ENCODE measurements around the gene HSDL1. TPM values are rescaled to one million over a fixed set of nuclear protein-coding genes. Genes with fewer than 3 reads are reported as not detected.
A peak's percentile ranks its signal among the peaks of the same experiment; 100 is the strongest.

The HSDL1 gene
- polyA plus RNA-seq, 1 experiment, result 29.5 TPM

DNA sequence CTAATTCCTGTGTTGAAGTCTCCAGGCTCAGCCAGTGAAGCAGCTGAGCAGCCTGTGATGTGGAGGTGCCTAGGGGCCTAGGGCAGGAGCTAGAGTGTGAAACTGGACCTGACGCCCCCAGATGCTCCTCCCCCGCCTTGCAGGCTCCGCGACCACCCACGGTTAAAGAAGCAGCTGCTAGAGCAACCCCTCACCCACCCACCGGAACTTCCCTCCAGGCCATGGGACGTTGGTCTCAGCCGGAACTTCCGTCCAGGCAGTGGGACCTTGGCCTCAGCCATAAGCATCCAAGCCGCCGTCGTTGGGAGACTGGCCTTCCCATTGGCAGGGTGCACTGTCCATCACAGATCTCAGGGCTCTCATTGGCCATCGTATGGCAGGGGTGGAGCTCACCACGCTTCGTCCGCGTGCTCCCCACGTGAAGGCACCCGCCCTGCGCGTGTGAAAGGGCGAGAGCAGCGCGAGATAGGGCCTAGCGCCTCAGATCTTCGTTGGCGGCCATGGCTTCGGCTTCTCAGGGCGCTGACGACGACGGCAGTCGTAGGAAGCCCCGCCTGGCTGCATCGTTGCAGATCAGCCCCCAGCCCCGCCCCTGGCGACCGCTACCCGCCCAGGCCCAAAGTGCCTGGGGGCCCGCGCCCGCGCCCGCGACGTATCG is 45.9 kb upstream of the HSDL1 start, which contains the start of gene ADAD2:
ADAD2 (plus strand) TSS at position 427 of the 658 bp plus-strand sequence; CDS start at position 501, 74 bp downstream.
- DNase-seq (ENCODE audit: low read depth, low spot score), result no peak
- POLR2A ChIA-PET, result no interaction called here
- no peaks in the 10 kb centered on the region; the same call in 1 of the 2 replicates for H3K9me3 ChIP-seq (ENCODE audit: control insufficient read depth, insufficient read depth, low read length)
- H3K4me3 ChIP-seq (ENCODE audit: low read depth, low read length), result no peak within 1 kb of the TSS
- peaks cover 12% of the 10 kb centered on the region for H3K27me3 ChIP-seq (ENCODE audit: control insufficient read depth, insufficient read depth, low read length)
- H3K27ac ChIP-seq (ENCODE audit: low read depth, low read length), result no peak within 1 kb of the TSS
- TF ChIP-seq CTCF (IDR thresholded peaks at IDR 0.05; ENCODE audit: low read depth, low read length), result no peak
- CTCF ChIA-PET, result no interaction called here

DNA sequence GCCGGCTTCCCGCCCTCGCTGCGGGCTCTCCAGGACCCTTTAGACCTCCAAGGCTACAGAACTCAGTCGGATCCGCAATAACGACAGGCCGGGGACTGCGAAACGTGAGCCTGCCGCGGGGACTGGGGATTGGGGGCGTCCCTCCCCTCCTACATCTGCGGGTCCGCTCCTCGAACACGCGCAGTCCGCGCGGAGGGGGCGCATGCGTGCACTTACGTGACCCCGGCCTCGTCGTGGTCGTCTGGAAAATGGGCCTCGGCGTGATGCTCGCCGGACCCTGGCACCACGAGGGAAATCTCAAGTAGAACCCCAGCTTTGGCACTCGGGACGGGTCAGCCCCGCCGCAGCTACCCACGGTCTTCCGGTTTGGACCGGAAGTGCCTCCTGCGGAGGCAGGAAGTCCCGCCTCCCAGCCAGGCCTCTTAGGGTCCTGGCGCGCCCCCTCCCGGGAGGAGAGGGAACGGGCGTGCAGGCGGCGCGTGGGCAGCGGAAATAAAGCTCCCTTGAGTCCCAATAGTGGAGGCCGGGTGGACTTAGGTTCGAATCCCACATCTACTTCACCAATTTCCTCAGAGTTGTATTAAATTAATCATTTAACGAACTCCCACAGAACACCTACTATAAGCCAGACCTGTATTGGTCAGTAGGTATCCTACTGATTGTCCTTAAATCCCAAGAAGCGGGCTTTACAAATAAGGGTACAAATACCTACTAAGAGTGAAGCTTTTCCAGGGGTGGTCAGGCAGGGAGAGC is 41.9 kb upstream of the HSDL1 start, which contains the start of gene TAF1C:
TAF1C (minus strand) TSS at position 373 of the 753 bp plus-strand sequence. CDS start 2,069 bp downstream, outside the sequence.
- POLR2A ChIA-PET, result interaction anchor here (0.6 to 1.2 kb wide), 3 partner anchors 10 to 162 kb away, joined by 3 to 12 read pairs (median 6); partner anchors contain the start of gene MBTPS1
- TF ChIP-seq CTCF (IDR thresholded peaks at IDR 0.05; ENCODE audit: low read depth, low read length), result peak; percentile 95

DNA sequence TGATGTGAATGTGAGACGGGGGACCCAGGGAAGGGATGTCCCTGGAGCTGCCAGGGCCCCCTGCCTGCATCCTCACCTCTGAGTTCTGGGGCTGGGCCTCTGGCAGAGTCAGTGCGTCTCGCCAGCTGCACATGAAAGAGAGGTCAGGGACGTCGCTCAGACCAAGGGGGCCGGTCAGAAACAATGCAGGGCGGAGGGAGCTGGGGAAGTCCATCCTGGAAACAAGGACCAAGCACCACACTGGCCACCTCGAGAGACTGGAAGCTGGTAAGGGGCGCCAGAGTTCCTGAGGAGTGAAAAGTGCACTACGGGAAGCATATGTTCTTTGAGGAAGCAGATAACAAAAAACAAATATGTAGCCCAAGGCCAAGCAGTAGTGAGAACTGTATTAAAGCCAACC is 39.8 kb upstream of the HSDL1 start:
- ChIA-PET POLR2A (no interaction called here), CTCF (interaction anchor here (6.3 kb wide), 1 partner anchor 9 kb away, joined by 100 read pairs; no protein-coding TSS in a partner anchor)
- Histone ChIP-seq H3K9me3 (ENCODE audit: control insufficient read depth, insufficient read depth, low read length) (no peaks in the 10 kb centered on the region; the same call in 1 of the 2 replicates), H3K27me3 (ENCODE audit: control insufficient read depth, insufficient read depth, low read length) (no peaks in the 10 kb centered on the region), H3K27ac (ENCODE audit: low read depth, low read length) (no peak overlapping the region), H3K4me3 (ENCODE audit: low read depth, low read length) (no peak overlapping the region)
- no peak for TF ChIP-seq CTCF (IDR thresholded peaks at IDR 0.05; ENCODE audit: low read depth, low read length)
- no peak for DNase-seq (ENCODE audit: low read depth, low spot score)

More for the DNA sequence above, 41.9 kb upstream of the HSDL1 start, which contains the start of gene TAF1C:
- Histone ChIP-seq H3K4me3 (ENCODE audit: low read depth, low read length) (peak within 1 kb of the TSS; percentile 93), H3K27ac (ENCODE audit: low read depth, low read length) (peak within 1 kb of the TSS; percentile 39), H3K9me3 (ENCODE audit: control insufficient read depth, insufficient read depth, low read length) (no peaks in the 10 kb centered on the region; the same call in 1 of the 2 replicates), H3K27me3 (ENCODE audit: control insufficient read depth, insufficient read depth, low read length) (no peaks in the 10 kb centered on the region)
- CTCF ChIA-PET, result interaction anchor here (0.6 to 6.3 kb wide), 77 partner anchors 9 to 553 kb away, joined by 3 to 100 read pairs (median 5); partner anchors contain the start of genes MBTPS1 and SLC38A8
- DNase-seq (ENCODE audit: low read depth, low spot score), result peak; percentile 88

GRCh38 chr16:84183911-84184591 is 39.1 kb upstream of the HSDL1 start:
- ChIA-PET POLR2A (no interaction called here), CTCF (interaction anchor here (0.7 to 6.3 kb wide), 5 partner anchors 8 to 311 kb away, joined by 3 to 100 read pairs (median 5); no protein-coding TSS in a partner anchor)
- TF ChIP-seq CTCF (IDR thresholded peaks at IDR 0.05; ENCODE audit: low read depth, low read length), result peak; percentile 23; the same call in 1 of the 2 replicates
- DNase-seq (ENCODE audit: low read depth, low spot score), result no peak
- H3K27me3 ChIP-seq (ENCODE audit: control insufficient read depth, insufficient read depth, low read length), result no peaks in the 10 kb centered on the region
- H3K4me3 ChIP-seq (ENCODE audit: low read depth, low read length), result no peak overlapping the region
- no peaks in the 10 kb centered on the region; the same call in 1 of the 2 replicates for H3K9me3 ChIP-seq (ENCODE audit: control insufficient read depth, insufficient read depth, low read length)
- no peak overlapping the region for H3K27ac ChIP-seq (ENCODE audit: low read depth, low read length)

All from AG04450 (cell line).